ENCODE data around the gene WASL.

GRCh38 chr7:123652406-123652805, 96.4 kb downstream of the WASL start:
- no peak for TF ChIP-seq EP300 (IDR thresholded peaks at IDR 0.05)
- TF ChIP-seq CTCF (IDR thresholded peaks at IDR 0.05), result no peak
